ENCODE data around the gene PDE11A.
A peak's percentile ranks its signal among the peaks of the same experiment; 100 is the strongest.

Gene PDE11A

GRCh38 chr2:177921726-177922125 is 150.9 kb downstream of the PDE11A start:
- no peak for DNase-seq

GRCh38 chr2:177917169-177917568 is 155.4 kb downstream of the PDE11A start:
- DNase-seq: no peak

- DNase-seq: no peak
Observed at GRCh38 chr2:177916342-177916741, 156.2 kb downstream of the PDE11A start.

GRCh38 chr2:177914247-177914646 is 158.3 kb downstream of the PDE11A start:
- no peak for DNase-seq

- DNase-seq: no peak
Observed at GRCh38 chr2:177909962-177910361, 162.6 kb downstream of the PDE11A start.

- DNase-seq: no peak
Observed at GRCh38 chr2:177908824-177909223, 163.8 kb downstream of the PDE11A start.

- no peak for DNase-seq
Observed at GRCh38 chr2:177908182-177908581, 164.4 kb downstream of the PDE11A start.

- DNase-seq: peak; percentile 36
Observed at GRCh38 chr2:177906041-177906718, 166.4 kb downstream of the PDE11A start.

GRCh38 chr2:177905640-177906039 is 166.9 kb downstream of the PDE11A start:
- DNase-seq: no peak

- DNase-seq: no peak
Observed at GRCh38 chr2:177902395-177903163, 170.0 kb downstream of the PDE11A start.

GRCh38 chr2:177900082-177900481 is 172.5 kb downstream of the PDE11A start:
- no peak for DNase-seq

- no peak for DNase-seq
Observed at GRCh38 chr2:177897278-177897677, 175.3 kb downstream of the PDE11A start.

GRCh38 chr2:177896587-177896986 is 176.0 kb downstream of the PDE11A start:
- DNase-seq: no peak

- no peak for DNase-seq
Observed at GRCh38 chr2:177894546-177894945, 178.0 kb downstream of the PDE11A start.

- no peak for DNase-seq
Observed at GRCh38 chr2:177893880-177894279, 178.7 kb downstream of the PDE11A start.

GRCh38 chr2:177891533-177891932 is 181.0 kb downstream of the PDE11A start:
- DNase-seq: no peak

GRCh38 chr2:177889818-177890460 is 182.6 kb downstream of the PDE11A start:
- DNase-seq: no peak

- DNase-seq: no peak
Observed at GRCh38 chr2:177888581-177888980, 184.0 kb downstream of the PDE11A start.

GRCh38 chr2:177887722-177888121 is 184.9 kb downstream of the PDE11A start:
- no peak for DNase-seq

- no peak for DNase-seq
Observed at GRCh38 chr2:177886824-177887223, 185.8 kb downstream of the PDE11A start.

GRCh38 chr2:177885828-177886466 is 186.6 kb downstream of the PDE11A start:
- DNase-seq: no peak

- no peak for DNase-seq
Observed at GRCh38 chr2:177883177-177883576, 189.4 kb downstream of the PDE11A start.

- DNase-seq: no peak
Observed at GRCh38 chr2:177882501-177882900, 190.1 kb downstream of the PDE11A start.
